ENCODE measurements around the gene PIF1.

The PIF1 gene

DNA sequence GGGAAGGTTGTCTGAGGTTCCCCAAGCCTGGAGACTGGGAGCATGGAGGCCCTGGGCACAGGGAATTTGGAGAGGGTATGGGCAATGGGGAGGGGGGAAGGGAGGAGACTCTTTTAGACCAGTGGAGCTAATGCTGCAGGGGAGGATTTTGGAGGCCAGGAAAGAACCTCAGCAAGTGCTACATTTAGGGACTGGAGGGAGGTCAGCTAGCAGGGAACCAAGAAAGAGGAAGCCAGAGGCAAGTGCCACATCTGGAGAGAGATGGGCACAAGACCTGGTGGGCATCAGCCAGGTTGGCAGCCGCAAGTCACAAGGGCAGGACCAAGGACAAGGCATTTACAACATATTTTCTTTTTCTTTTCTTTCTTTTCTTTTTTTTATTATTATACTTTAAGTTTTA, 37.0 kb upstream of the PIF1 start:
- H3K27ac ChIP-seq, result no peak overlapping the region
- TF ChIP-seq, protein P1, sequence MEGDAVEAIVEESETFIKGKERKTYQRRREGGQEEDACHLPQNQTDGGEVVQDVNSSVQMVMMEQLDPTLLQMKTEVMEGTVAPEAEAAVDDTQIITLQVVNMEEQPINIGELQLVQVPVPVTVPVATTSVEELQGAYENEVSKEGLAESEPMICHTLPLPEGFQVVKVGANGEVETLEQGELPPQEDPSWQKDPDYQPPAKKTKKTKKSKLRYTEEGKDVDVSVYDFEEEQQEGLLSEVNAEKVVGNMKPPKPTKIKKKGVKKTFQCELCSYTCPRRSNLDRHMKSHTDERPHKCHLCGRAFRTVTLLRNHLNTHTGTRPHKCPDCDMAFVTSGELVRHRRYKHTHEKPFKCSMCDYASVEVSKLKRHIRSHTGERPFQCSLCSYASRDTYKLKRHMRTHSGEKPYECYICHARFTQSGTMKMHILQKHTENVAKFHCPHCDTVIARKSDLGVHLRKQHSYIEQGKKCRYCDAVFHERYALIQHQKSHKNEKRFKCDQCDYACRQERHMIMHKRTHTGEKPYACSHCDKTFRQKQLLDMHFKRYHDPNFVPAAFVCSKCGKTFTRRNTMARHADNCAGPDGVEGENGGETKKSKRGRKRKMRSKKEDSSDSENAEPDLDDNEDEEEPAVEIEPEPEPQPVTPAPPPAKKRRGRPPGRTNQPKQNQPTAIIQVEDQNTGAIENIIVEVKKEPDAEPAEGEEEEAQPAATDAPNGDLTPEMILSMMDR (IDR thresholded peaks at IDR 0.05), result no peak
- TF ChIP-seq ZFX (IDR thresholded peaks at IDR 0.05; ENCODE audit: borderline replicate concordance), result no peak

DNA sequence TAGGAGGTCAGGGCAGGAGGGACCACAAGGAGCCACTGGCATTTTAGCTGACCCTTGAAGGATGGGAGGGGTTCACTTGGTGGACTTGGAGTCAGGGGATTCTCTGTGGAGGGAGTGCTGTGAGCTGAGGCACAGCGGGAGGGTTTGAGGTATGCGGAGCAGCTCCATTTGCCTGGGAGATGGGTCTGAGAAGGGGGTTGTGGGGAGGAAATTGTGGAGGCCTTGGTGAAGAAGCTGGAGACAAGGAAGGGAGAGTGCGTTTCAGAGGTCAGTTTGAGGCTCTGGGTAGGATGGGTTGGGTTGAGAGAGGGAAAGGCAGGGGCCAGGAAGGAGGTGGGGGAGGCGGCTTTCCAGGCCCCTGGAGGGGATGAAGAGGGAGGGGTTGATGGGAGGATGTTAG, 36.5 kb upstream of the PIF1 start:
- TF ChIP-seq, protein P1 (IDR thresholded peaks at IDR 0.05), result no peak
- TF ChIP-seq ZFX (IDR thresholded peaks at IDR 0.05; ENCODE audit: borderline replicate concordance), result no peak
- no peak overlapping the region for H3K27ac ChIP-seq

DNA sequence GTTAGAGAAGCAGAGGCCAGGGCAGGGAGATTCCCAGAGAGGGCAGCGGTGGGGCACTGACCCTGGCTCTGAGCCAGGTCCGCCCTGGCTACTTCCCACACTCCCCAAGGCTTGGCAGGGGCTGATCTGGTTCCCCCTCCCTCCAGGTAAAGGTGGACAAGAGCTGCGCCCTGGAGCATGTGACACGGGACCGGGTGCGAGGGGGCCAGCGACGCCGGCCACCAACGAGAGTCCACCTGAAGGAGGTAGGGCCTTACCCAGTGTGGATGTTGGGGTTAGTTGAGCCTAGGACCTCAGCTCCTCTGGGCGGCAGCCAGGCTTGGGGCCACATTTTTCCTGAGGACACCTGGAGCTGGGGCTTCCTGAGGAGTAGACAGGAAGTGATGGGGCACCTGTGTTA, 35.9 kb upstream of the PIF1 start:
- no peak overlapping the region for H3K27ac ChIP-seq
- TF ChIP-seq, protein P1 (IDR thresholded peaks at IDR 0.05), result no peak
- no peak for TF ChIP-seq ZFX (IDR thresholded peaks at IDR 0.05; ENCODE audit: borderline replicate concordance)

DNA sequence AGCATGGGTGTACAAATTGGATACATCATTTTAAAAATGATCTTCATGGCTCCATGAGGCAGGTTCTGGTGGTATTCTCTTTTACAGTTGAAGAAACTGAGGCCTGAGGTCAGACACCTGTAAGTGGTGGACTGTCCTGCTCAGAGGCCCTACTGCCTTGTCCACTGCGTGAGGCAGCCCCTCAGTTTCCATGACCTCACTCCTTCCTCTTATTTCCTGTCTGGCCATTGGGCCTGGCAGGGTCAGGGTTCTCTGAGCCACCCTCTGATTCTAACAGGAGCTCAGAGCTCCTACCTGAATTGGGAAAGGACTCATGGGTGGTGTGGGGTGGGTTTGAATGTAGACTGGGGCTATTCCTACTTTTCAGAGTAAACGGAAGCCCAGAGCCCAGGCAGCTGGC, 33.8 kb upstream of the PIF1 start:
- no peak overlapping the region for H3K27ac ChIP-seq
- TF ChIP-seq, protein P1 (IDR thresholded peaks at IDR 0.05), result no peak
- TF ChIP-seq ZFX (IDR thresholded peaks at IDR 0.05; ENCODE audit: borderline replicate concordance), result no peak

DNA sequence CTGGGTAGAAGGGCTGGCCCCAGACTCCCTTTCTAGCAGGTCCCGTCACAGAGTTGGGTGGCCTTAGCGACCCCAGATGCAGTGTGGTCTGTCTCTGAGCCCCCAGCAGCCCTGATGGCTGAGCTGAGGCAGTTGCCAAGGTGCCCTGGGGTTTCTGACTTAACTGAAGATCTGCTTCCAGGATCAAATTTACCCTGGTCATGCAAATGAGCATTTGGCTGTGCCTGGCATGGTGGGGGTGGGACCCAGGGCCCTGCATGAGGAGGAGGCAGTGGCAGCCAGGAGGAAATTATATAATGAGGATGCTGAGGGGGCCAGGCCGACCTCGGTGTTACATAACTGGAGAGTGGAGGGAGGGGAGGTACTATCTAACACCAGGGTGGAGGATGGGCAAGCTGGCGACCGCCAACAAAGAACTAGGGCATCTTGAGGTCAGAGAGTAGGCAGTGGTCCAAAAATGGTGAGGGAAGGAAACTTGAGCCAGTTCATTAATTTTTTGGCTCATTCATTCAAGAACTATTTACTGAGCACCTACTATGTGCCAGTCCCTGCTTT, 32.7 kb upstream of the PIF1 start:
- no peak for TF ChIP-seq ZFX (IDR thresholded peaks at IDR 0.05; ENCODE audit: borderline replicate concordance)
- TF ChIP-seq, protein P1 (IDR thresholded peaks at IDR 0.05), result no peak
- H3K27ac ChIP-seq, result no peak overlapping the region

DNA sequence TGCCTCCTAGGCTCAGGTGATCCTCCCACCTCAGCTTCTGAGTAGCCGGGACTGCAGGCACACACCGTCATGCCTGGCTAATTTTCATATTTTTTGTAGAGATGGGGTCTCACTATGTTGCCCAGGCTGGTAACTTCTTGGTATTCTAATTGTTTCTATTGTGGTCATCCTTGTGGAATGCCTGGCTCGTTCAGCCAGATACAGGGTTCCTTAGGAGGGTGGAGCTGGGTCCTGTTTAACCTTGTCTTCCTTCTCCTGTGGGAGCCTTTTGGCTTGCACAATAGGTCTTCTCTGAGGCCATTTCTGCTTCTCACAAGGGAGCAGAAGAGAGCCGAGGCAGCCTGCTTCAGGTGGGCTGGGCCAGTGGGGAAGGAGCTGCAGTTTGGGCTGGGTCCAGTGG, 32.0 kb upstream of the PIF1 start:
- TF ChIP-seq, protein P1 (IDR thresholded peaks at IDR 0.05), result no peak
- no peak for TF ChIP-seq ZFX (IDR thresholded peaks at IDR 0.05; ENCODE audit: borderline replicate concordance)
- H3K27ac ChIP-seq, result no peak overlapping the region

DNA sequence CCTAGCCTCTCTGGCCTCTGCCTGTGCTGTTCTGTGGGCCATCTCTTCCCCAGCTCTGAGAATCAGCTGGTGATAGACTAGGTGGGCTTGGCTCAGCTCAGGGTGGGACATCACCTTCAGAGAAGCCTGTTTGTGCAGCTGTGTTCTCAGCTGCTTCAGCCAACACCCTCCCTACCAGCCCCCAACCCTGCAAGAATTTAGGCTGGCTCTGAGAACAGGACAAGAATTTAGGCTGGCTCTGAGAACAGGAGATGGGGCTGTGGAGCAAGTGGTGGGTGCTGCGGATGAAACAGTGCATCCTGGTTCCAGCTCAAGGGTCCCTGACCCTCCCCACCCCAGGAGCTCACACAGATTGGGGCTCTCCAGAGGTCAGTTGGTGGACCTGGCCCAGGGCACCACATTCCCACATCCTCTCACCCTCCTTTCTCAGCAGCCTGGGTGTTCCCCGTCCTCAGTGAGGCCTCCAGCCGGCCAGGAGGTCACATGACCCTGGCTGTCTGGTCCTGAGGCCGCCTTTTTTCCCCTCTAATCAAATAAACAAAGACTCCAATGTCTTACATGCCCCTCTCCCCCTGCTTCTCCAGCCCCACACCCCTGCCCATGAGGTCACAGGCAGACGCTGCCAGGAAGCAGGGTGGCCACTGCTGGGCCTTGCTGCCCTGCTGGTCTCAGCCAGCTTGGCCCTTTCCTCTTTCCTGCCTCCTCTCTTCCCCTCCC, 31.1 kb upstream of the PIF1 start:
- TF ChIP-seq, protein P1 (IDR thresholded peaks at IDR 0.05), result no peak
- no peak for TF ChIP-seq ZFX (IDR thresholded peaks at IDR 0.05; ENCODE audit: borderline replicate concordance)
- H3K27ac ChIP-seq, result no peak overlapping the region

All from 22Rv1 (cell line).